Adipocyte (in vitro differentiated cells): ENCODE measurements around the gene PNISR.
"Not testable (repeated sequence)": the region's sequence is repeated elsewhere in the genome, so short reads cannot be mapped to it uniquely, and the experiment has no call there.

ENCODE experiments used
- DNase-seq: peaks from one replicate; pipeline ENCODE4 v3.0.0-alpha.2; 2015; ENCODE audit warnings: low read depth
- H3K27me3 ChIP-seq: replicated peaks from 2 replicates; pipeline ENCODE4 v1.7.0; 2013; ENCODE audit warnings: mild to moderate bottlenecking, low read length, moderate library complexity; ENCODE audit not compliant: control insufficient read depth, insufficient read depth
- H3K36me3 ChIP-seq: 2 replicates; pipeline ENCODE4 v1.7.0; 2013; ENCODE audit warnings: low read length, mild to moderate bottlenecking, moderate library complexity; ENCODE audit not compliant: control insufficient read depth, insufficient read depth, severe bottlenecking
- H3K4me1 ChIP-seq: 2 replicates; pipeline ENCODE4 v1.7.0; 2013; ENCODE audit warnings: mild to moderate bottlenecking, low read length, moderate library complexity; ENCODE audit not compliant: control insufficient read depth, insufficient read depth
- H3K4me3 ChIP-seq: 2 replicates; pipeline ENCODE4 v1.7.0; 2013; ENCODE audit warnings: mild to moderate bottlenecking, low read length, moderate library complexity
- H3K9ac ChIP-seq: 2 replicates; pipeline ENCODE4 v1.7.0; 2013; ENCODE audit warnings: mild to moderate bottlenecking, low read length, moderate library complexity
- H3K9me3 ChIP-seq: 2 replicates; pipeline ENCODE4 v1.7.0; 2013; ENCODE audit warnings: mild to moderate bottlenecking, low read length, moderate library complexity; ENCODE audit not compliant: control insufficient read depth

The PNISR gene, protein sequence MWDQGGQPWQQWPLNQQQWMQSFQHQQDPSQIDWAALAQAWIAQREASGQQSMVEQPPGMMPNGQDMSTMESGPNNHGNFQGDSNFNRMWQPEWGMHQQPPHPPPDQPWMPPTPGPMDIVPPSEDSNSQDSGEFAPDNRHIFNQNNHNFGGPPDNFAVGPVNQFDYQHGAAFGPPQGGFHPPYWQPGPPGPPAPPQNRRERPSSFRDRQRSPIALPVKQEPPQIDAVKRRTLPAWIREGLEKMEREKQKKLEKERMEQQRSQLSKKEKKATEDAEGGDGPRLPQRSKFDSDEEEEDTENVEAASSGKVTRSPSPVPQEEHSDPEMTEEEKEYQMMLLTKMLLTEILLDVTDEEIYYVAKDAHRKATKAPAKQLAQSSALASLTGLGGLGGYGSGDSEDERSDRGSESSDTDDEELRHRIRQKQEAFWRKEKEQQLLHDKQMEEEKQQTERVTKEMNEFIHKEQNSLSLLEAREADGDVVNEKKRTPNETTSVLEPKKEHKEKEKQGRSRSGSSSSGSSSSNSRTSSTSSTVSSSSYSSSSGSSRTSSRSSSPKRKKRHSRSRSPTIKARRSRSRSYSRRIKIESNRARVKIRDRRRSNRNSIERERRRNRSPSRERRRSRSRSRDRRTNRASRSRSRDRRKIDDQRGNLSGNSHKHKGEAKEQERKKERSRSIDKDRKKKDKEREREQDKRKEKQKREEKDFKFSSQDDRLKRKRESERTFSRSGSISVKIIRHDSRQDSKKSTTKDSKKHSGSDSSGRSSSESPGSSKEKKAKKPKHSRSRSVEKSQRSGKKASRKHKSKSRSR

GRCh38 chr6:99424761-99425646, at the start of gene PNISR:
Gene PNISR (minus strand): TSS chr6:99425308. CDS start chr6:99414659, 10,649 bp downstream.
- H3K4me1 ChIP-seq = peaks cover 32% of the 10 kb centered on the region
- DNase-seq = peak; percentile 99
- H3K36me3 ChIP-seq = no peaks in the 10 kb centered on the region
- H3K4me3 ChIP-seq = peak within 1 kb of the TSS; percentile 93
- H3K27me3 ChIP-seq = no peaks in the 10 kb centered on the region
- no peaks in the 10 kb centered on the region for H3K9me3 ChIP-seq
- H3K9ac ChIP-seq = peak within 1 kb of the TSS; percentile 96

GRCh38 chr6:99473730-99474129, 48.6 kb upstream of the PNISR start:
- H3K9me3 ChIP-seq = no peaks in the 10 kb centered on the region
- peaks cover 13% of the 10 kb centered on the region for H3K36me3 ChIP-seq
- H3K9ac ChIP-seq = no peak overlapping the region
- no peaks in the 10 kb centered on the region for H3K4me1 ChIP-seq
- DNase-seq = no peak
- no peaks in the 10 kb centered on the region for H3K27me3 ChIP-seq
- H3K4me3 ChIP-seq = no peak overlapping the region

GRCh38 chr6:99471638-99472037, 46.5 kb upstream of the PNISR start:
- no peak overlapping the region for H3K9ac ChIP-seq
- H3K27me3 ChIP-seq = no peaks in the 10 kb centered on the region
- no peaks in the 10 kb centered on the region for H3K9me3 ChIP-seq
- peaks cover 14% of the 10 kb centered on the region for H3K36me3 ChIP-seq
- H3K4me3 ChIP-seq = no peak overlapping the region
- H3K4me1 ChIP-seq = no peaks in the 10 kb centered on the region
- DNase-seq = no peak

DNA sequence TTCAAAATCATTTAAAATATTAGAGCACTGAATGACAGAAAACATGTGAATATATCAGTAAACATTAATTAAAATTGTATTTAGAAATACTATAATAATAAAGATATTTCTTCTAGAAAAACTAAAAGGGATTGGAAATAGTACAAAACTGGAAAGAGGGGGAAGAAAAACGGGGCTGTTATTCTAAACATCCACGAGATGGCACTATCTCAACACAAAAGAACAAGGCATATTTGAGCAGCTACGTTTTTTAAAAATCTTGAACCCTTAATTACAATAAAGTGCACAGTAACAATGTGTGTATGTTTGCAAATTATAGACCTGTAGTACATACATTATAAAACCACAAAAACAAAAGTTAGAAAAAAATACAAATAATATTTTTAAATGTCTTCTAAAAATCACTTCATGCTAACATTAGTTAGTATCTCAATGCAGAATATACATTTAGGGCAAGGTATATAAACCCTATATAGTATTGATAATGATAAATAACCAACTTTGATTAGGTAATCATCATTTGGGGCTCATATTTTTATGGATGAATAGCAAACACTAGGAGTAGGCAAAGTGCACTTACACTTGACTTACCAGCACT, 42.5 kb upstream of the PNISR start:
- no peaks in the 10 kb centered on the region for H3K4me1 ChIP-seq
- H3K9ac ChIP-seq = no peak overlapping the region
- no peaks in the 10 kb centered on the region for H3K9me3 ChIP-seq
- no peak overlapping the region for H3K4me3 ChIP-seq
- no peaks in the 10 kb centered on the region for H3K27me3 ChIP-seq
- DNase-seq = peak; percentile 61
- H3K36me3 ChIP-seq = peaks cover 20% of the 10 kb centered on the region

GRCh38 chr6:99459133-99459532, 34.0 kb upstream of the PNISR start:
- not testable (repeated sequence) for H3K9me3 ChIP-seq, H3K9ac ChIP-seq, H3K4me3 ChIP-seq, H3K27me3 ChIP-seq, DNase-seq, H3K4me1 ChIP-seq
- H3K36me3 ChIP-seq = peaks cover 14% of the 10 kb centered on the region

DNA sequence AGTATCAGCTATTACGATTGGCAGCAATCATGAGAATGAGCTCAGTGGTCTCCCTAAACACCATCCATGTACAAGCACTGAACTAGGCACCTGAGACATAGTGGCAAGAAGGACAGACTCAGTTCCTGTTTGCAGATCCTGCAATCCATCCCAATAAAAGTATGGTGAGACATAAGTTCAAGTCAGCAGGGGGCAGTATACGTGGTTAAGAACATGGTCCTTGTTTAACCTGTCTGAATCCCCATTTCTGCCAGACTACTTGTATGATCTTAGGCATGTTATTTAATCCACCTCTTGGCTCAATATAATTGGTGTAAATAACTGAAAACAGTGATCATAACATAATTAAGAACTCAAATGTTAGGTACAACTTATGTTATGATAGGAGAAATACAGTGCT, 33.2 kb upstream of the PNISR start:
- peak; percentile 28 for DNase-seq
- no peaks in the 10 kb centered on the region for H3K27me3 ChIP-seq
- no peaks in the 10 kb centered on the region for H3K4me1 ChIP-seq
- no peaks in the 10 kb centered on the region for H3K9me3 ChIP-seq
- H3K36me3 ChIP-seq = peaks cover 17% of the 10 kb centered on the region
- no peak overlapping the region for H3K9ac ChIP-seq
- H3K4me3 ChIP-seq = no peak overlapping the region

DNA sequence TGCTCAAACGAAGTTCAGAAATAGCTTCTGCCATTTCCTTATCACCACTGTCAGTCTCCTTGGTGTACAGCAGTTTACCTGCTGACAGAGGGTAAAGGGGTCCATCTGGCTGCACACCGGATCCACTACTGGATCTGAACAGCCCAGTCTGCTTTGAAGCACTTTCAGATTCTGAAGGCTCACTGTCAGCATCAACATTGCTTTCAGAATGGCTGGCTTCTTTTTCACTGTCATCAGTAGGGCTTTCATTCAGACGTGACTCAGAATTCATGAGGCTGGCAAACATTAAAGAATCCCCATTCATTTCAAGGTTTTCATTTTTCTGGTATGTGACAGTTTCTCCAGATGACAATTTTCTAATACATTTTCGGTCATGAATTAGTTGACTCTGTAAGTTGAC, 21.0 kb upstream of the PNISR start:
- Histone ChIP-seq H3K4me1 (no peaks in the 10 kb centered on the region), H3K9me3 (no peaks in the 10 kb centered on the region), H3K36me3 (peaks cover 14% of the 10 kb centered on the region), H3K27me3 (no peaks in the 10 kb centered on the region), H3K9ac (no peak overlapping the region), H3K4me3 (no peak overlapping the region)
- no peak for DNase-seq

DNA sequence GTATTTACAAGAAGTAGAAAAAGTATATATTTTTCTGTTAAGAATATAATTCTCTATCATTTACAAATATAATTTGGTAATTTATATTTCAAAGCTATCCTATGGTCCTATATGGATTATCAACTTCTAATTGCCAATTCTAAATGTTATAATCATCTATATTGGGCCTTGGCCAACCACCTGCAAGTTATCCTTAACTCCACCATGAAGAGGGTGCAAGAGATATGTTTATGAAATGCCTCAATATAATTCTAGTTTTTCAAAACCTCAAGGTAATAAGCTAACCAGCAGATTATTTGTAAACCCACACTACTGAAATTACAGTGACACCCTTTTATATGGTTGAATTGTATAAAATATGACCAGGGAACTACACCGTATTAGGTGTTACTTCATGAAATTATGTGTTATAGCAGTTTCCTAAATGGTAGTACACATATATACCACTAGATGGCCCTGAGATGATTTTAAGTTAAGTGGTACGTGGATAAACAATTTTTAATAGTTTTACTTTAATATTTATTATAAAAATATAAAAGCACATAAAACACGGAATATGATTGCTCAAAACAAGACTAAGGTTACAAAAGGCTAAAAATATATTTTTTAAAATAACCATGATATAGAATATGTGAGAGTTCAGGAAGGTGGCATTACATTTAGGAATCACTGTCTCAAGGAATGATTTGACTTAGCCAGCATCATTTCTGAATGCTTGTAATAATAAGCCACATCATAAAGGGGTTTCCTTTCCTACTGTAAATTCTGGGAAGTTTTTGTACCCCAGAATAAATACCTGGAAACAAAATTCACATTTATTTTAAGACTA, 9.8 kb upstream of the PNISR start:
- no peak overlapping the region for H3K4me3 ChIP-seq
- H3K36me3 ChIP-seq = peaks cover 24% of the 10 kb centered on the region
- no peak overlapping the region for H3K9ac ChIP-seq
- peak; percentile 76 for DNase-seq
- H3K9me3 ChIP-seq = no peaks in the 10 kb centered on the region
- H3K4me1 ChIP-seq = no peaks in the 10 kb centered on the region
- no peaks in the 10 kb centered on the region for H3K27me3 ChIP-seq

DNA sequence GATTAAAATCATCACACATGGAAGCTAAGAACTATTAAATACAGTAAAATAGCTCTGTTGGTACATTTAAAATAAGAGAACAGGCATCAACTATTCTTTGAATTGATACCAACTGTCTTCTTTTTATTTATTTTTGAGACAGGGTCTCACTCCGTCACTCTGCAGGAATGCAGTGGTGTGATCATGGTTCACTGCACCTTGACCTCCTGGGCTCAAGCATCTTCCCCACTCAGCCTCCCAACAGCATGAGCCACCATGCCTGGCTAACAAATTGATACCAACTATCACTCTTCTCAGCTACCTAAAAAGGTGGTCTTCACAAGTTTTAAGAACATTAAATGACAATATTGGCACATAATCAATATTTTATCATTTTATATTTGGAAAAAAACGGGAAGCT, 7.8 kb upstream of the PNISR start:
- no peaks in the 10 kb centered on the region for H3K9me3 ChIP-seq
- no peak overlapping the region for H3K4me3 ChIP-seq
- H3K36me3 ChIP-seq = peaks cover 21% of the 10 kb centered on the region
- no peak for DNase-seq
- no peak overlapping the region for H3K9ac ChIP-seq
- no peaks in the 10 kb centered on the region for H3K27me3 ChIP-seq
- peaks cover under 1% of the 10 kb centered on the region for H3K4me1 ChIP-seq

DNA sequence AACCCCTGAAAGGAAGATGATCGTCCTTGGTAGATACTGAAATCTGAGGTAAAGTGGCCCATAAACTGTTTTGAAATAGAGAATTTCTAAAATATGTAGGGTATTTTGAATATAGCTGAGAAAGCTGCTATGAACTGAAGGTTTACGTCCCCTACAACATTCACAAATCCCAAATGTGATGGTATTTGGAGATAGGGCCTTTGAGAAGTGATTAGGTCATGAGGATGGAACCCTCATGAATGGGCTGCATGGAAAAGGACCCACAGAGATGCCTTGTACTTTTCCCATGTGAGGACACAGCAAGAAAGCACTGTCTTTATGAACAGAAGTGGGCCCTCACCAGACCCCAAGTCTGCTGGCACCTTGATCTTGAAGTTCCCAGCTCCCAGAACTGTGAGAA, 6.8 kb upstream of the PNISR start:
- DNase-seq = no peak
- peaks cover 11% of the 10 kb centered on the region for H3K4me1 ChIP-seq
- peaks cover 15% of the 10 kb centered on the region for H3K36me3 ChIP-seq
- no peak overlapping the region for H3K9ac ChIP-seq
- no peaks in the 10 kb centered on the region for H3K27me3 ChIP-seq
- no peaks in the 10 kb centered on the region for H3K9me3 ChIP-seq
- no peak overlapping the region for H3K4me3 ChIP-seq
